IMR-90 (cell line): Measurements from ENCODE around the gene PARD6G. TPM values are rescaled to one million over a fixed set of nuclear protein-coding genes. Genes with fewer than 3 reads are reported as not detected.
A peak's percentile ranks its signal among the peaks of the same experiment; 100 is the strongest.

Experiments used
- ATAC-seq: fragments of 200-7000 bp; cut with Tn5 transposase; 2 replicates; pipeline ENCODE4 v1.9.1; 2020; ENCODE audit warnings: low read depth, mild to moderate bottlenecking, moderate library complexity
- BruUV-seq: library from RNA; stranded (reverse); fragments of 400-500 nt; replicated peaks from 2 replicates; lab custom pipeline; 2021; lab: Mats Ljungman, UMichigan
- CTCF ChIA-PET: fragments of 300-600 bp; formaldehyde crosslinking; extraction: SDS; loops from one replicate; lab custom pipeline; 2021; ENCODE audit warnings: antibody characterized with exemption; lab: Yijun Ruan, JAX
- POLR2A ChIA-PET: fragments of 300-600 bp; sonication (Branson Sonifier 250); formaldehyde crosslinking; loops from one replicate; lab custom pipeline; 2022; ENCODE audit warnings: antibody characterized with exemption; ENCODE audit not compliant: unreplicated experiment; lab: Charles Lee
- DNase-seq: peaks from one replicate; pipeline ENCODE4 v3.0.0; 2013
- H2AFZ ChIP-seq: replicated peaks from 2 replicates; pipeline ENCODE3; 2013; ENCODE audit warnings: low read length, mild to moderate bottlenecking; ENCODE audit not compliant: poor library complexity
- H2AK5ac ChIP-seq: 2 replicates; pipeline ENCODE4 v1.6.1; 2013; ENCODE audit warnings: low read depth, low read length, inconsistent platforms
- H2AK9ac ChIP-seq: replicated peaks from 2 replicates; pipeline ENCODE3; 2013; ENCODE audit warnings: mild to moderate bottlenecking, low read depth, low read length, moderate library complexity; ENCODE audit not compliant: poor library complexity
- H2BK120ac ChIP-seq: 2 replicates; pipeline ENCODE4 v1.6.1; 2013; ENCODE audit warnings: low read depth, low read length, inconsistent platforms
- H2BK15ac ChIP-seq: 3 replicates; pipeline ENCODE4 v1.6.1; 2013; ENCODE audit warnings: low read depth, low read length, inconsistent platforms
- H2BK20ac ChIP-seq: 2 replicates; pipeline ENCODE4 v1.6.1; 2013; ENCODE audit warnings: low read depth, mild to moderate bottlenecking, inconsistent platforms, low read length, moderate library complexity
- H2BK5ac ChIP-seq: 2 replicates; pipeline ENCODE4 v1.6.1; 2013; ENCODE audit warnings: mild to moderate bottlenecking, low read depth, low read length, inconsistent platforms; ENCODE audit not compliant: poor library complexity, severe bottlenecking
- H3K14ac ChIP-seq: replicated peaks from 2 replicates; pipeline ENCODE4 v1.6.1; 2013; ENCODE audit warnings: low read depth, low read length, inconsistent platforms
- H3K18ac ChIP-seq: 2 replicates; pipeline ENCODE4 v1.6.1; 2013; ENCODE audit warnings: low read depth, low read length, control low read depth
- H3K23ac ChIP-seq: 2 replicates; pipeline ENCODE4 v1.6.1; 2013; ENCODE audit warnings: low read depth, low read length, inconsistent platforms
- H3K27ac ChIP-seq: 2 replicates; pipeline ENCODE4 v1.5.1; 2013; ENCODE audit warnings: mild to moderate bottlenecking, control low read depth, low read length; ENCODE audit not compliant: insufficient read depth
- H3K27me3 ChIP-seq: 2 replicates; pipeline ENCODE4 v1.6.1; 2013; ENCODE audit warnings: low read length; ENCODE audit not compliant: control insufficient read depth, insufficient read depth
- H3K36me3 ChIP-seq: 2 replicates; pipeline ENCODE4 v1.6.1; 2013; ENCODE audit warnings: low read length, mixed read lengths; ENCODE audit not compliant: control insufficient read depth, insufficient read depth
- H3K4ac ChIP-seq: 2 replicates; pipeline ENCODE4 v1.6.1; 2013; ENCODE audit warnings: low read depth, low read length, inconsistent platforms
- H3K4me1 ChIP-seq: 2 replicates; pipeline ENCODE4 v1.6.1; 2013; ENCODE audit warnings: low read length, mixed read lengths; ENCODE audit not compliant: control insufficient read depth, insufficient read depth
- H3K4me2 ChIP-seq: 2 replicates; pipeline ENCODE4 v1.6.1; 2013; ENCODE audit warnings: low read depth, mild to moderate bottlenecking, control low read depth, low read length, moderate library complexity
- H3K4me3 ChIP-seq: 2 replicates; pipeline ENCODE4 v1.5.1; 2013; ENCODE audit warnings: low read depth, mild to moderate bottlenecking, control low read depth, low read length, moderate library complexity; ENCODE audit not compliant: insufficient read depth
- H3K56ac ChIP-seq: 2 replicates; pipeline ENCODE4 v1.6.1; 2013; ENCODE audit warnings: low read length, inconsistent platforms; ENCODE audit not compliant: insufficient read depth; ENCODE audit errors: extremely low read depth
- H3K79me1 ChIP-seq, 2 experiments: 2 replicates each; pipeline ENCODE4 v1.6.1; 2013; ENCODE audit warnings: low read length in 2 of 2, inconsistent platforms in 1 of 2, low read depth in 1 of 2
- H3K9ac ChIP-seq: 2 replicates; pipeline ENCODE4 v1.6.1; 2013; ENCODE audit warnings: low read depth, low read length, control low read depth
- H3K9me1 ChIP-seq: 2 replicates; pipeline ENCODE4 v1.6.1; 2013; ENCODE audit warnings: low read length, inconsistent platforms; ENCODE audit not compliant: insufficient read depth
- H3K9me3 ChIP-seq: 2 replicates; pipeline ENCODE4 v1.6.1; 2013; ENCODE audit warnings: low read length; ENCODE audit not compliant: control insufficient read depth, insufficient read depth
- H4K20me1 ChIP-seq: 2 replicates; pipeline ENCODE4 v1.6.1; 2013; ENCODE audit warnings: low read length, inconsistent platforms; ENCODE audit not compliant: insufficient read depth
- H4K5ac ChIP-seq: 2 replicates; pipeline ENCODE4 v1.6.1; 2013; ENCODE audit warnings: mild to moderate bottlenecking, low read depth, low read length, control low read depth
- H4K8ac ChIP-seq, 2 experiments: 2 replicates each; pipeline ENCODE4 v1.6.1; 2013; ENCODE audit warnings: low read depth in 2 of 2, low read length in 2 of 2, control low read depth in 1 of 2, inconsistent platforms in 1 of 2
- H4K91ac ChIP-seq: 2 replicates; pipeline ENCODE4 v1.6.1; 2013; ENCODE audit warnings: low read depth, low read length, inconsistent platforms; ENCODE audit not compliant: insufficient read depth
- CHD1 ChIP-seq: IDR thresholded peaks from 2 replicates; pipeline ENCODE4 v1.6.1; 2012; ENCODE audit warnings: low read depth, low read length, improper control_type of control experiment
- ELK1 ChIP-seq: fragments of 150-350 bp; IDR thresholded peaks from 2 replicates; pipeline ENCODE4 v1.6.1; 2016; ENCODE audit warnings: low read depth, mild to moderate bottlenecking, low read length, moderate library complexity, borderline replicate concordance
- MAFK ChIP-seq: IDR thresholded peaks from 2 replicates; pipeline ENCODE4 v1.6.1; 2012; ENCODE audit warnings: low read depth, low read length, improper control_type of control experiment
- MXI1 ChIP-seq: IDR thresholded peaks from 2 replicates; pipeline ENCODE4 v1.6.1; 2012; ENCODE audit warnings: low read depth, mild to moderate bottlenecking, low read length, moderate library complexity, borderline replicate concordance
- NFE2L2 ChIP-seq: fragments of 150-350 bp; IDR thresholded peaks from 2 replicates; pipeline ENCODE4 v1.6.1; 2016; ENCODE audit warnings: low read depth, mild to moderate bottlenecking, low read length
- RAD21 ChIP-seq: IDR thresholded peaks from 2 replicates; pipeline ENCODE4 v1.6.1; 2012; ENCODE audit warnings: low read length, improper control_type of control experiment
- WGBS, 2 experiments: methylation state at CpG; one replicate each; pipeline versions ENCODE4 v1.1.5 to v1.1.7; 2013; ENCODE audit warnings: missing lambda C conversion rate in 2 of 2; ENCODE audit not compliant: insufficient read length in 1 of 2; ENCODE audit errors: extremely low coverage in 2 of 2; 5-methylcytosine and 5-hydroxymethylcytosine counted together
- dilution Hi-C: fragments of 300-500 bp; cut with HindIII; formaldehyde crosslinking; loops from one replicate; pipeline ENCODE4 v1.14.3; 2018; ENCODE audit warnings: low sequenced_read_pairs; ENCODE audit not compliant: unreplicated experiment
- in situ Hi-C: fragments of 300-500 bp; cut with MboI; formaldehyde crosslinking; loops from 3 replicates; pipeline ENCODE4 v1.14.3; 2019; ENCODE audit warnings: low sequenced_read_pairs, inconsistent platforms, mixed read lengths
- intact Hi-C: fragments of 100-400 bp; cut with micrococcal nuclease; formaldehyde crosslinking; loops from 2 replicates; pipeline ENCODE4 v1.10.0; 2022
- polyA plus RNA-seq, 3 experiments: library from polyadenylated mRNA; depleted of rRNA; stranded (reverse); fragments of >200 nt; gene quantifications; 2 replicates each; pipeline ENCODE4 v1.2.3, GENCODE V29; 2012; ENCODE audit warnings: low replicate concordance in 1 of 3
- total RNA-seq: library from RNA; depleted of rRNA; stranded (reverse); fragments of >200 nt; gene quantifications from 2 replicates; pipeline ENCODE4 v1.2.3, GENCODE V29; 2012

The PARD6G gene
- total and polyA plus RNA-seq, 2 of the 4 experiments (the other 2 are of a cell fraction) = 2.5 to 4.6 TPM

- Histone ChIP-seq H3K27me3 (no peaks in the 10 kb centered on the region), H2BK5ac (no peak overlapping the region), H4K5ac (no peak overlapping the region), H4K91ac (no peak overlapping the region), H3K18ac (no peak overlapping the region), H3K79me1 (peaks cover 0 to 20% of the 10 kb centered on the region in 2 experiments; a peak in 3 of 4 replicates), H2BK20ac (no peak overlapping the region), H2AFZ (peak overlapping the region; percentile 94), H3K9me3 (no peaks in the 10 kb centered on the region), H4K8ac (0 out of 4 replicates have a peak overlapping the region, but pooled peaks of 1 of the 2 experiments have one; percentile 33), H3K27ac (no peak overlapping the region), H3K36me3 (no peaks in the 10 kb centered on the region), H3K4me3 (peak overlapping the region; percentile 69), H4K20me1 (no peaks in the 10 kb centered on the region), H3K9ac (peak overlapping the region; percentile 56), H3K23ac (no peak overlapping the region), H3K14ac (no peak overlapping the region), H2BK15ac (no peak overlapping the region), H3K4me2 (peak overlapping the region; percentile 87), H3K4me1 (peaks cover 6% of the 10 kb centered on the region), H2AK5ac (no peak overlapping the region), H3K9me1 (peaks cover 3% of the 10 kb centered on the region; the same call in 1 of the 2 replicates), H3K4ac (peak overlapping the region; percentile 5; the same call in 1 of the 2 replicates), H3K56ac (no peak overlapping the region), H2AK9ac (peak overlapping the region; percentile 80), H2BK120ac (no peak overlapping the region)
- no TSS peak for BruUV-seq
- intact Hi-C loops = loop anchor here (5.0 kb wide), 1 partner anchor 356 kb away; no protein-coding TSS in a partner anchor
- DNase-seq (no peak), ATAC-seq (no peak)
- WGBS, 2 experiments = 82% methylated on average over 9 of the region's 34 CpGs; no CpG with 5 or more reads in 1 of the 2 experiments
- TF ChIP-seq ELK1 = no peak
- TF ChIP-seq RAD21 = no peak
- TF ChIP-seq MAFK = no peak
- TF ChIP-seq NFE2L2 = no peak
- TF ChIP-seq CHD1 = no peak
- TF ChIP-seq MXI1 = no peak; the same call in 1 of the 2 replicates
- dilution Hi-C loops = no loop called here
- ChIA-PET POLR2A (no interaction called here), CTCF (interaction anchor here (2.0 kb wide), 1 partner anchor 9 kb away, joined by 4 read pairs; no protein-coding TSS in a partner anchor)
- in situ Hi-C loops = no loop called here
Measured at GRCh38 chr18:80148326-80149199, 98.8 kb downstream of the PARD6G start.
